GM12878 (cell line): Measurements from ENCODE around the gene PTPRJ. TPM values are rescaled to one million over a fixed set of nuclear protein-coding genes. Genes with fewer than 3 reads are reported as not detected.

ENCODE experiments used
- ATAC-seq: fragments of 200-7000 bp; cut with Tn5 transposase; 3 replicates; pipeline ENCODE4 v1.9.1; 2020; ENCODE audit warnings: mild to moderate bottlenecking, moderate library complexity
- BruUV-seq: library from RNA; stranded (reverse); fragments of 400-500 nt; replicated peaks from 2 replicates; lab custom pipeline; 2021; lab: Mats Ljungman, UMichigan
- CTCF ChIA-PET: fragments of 300-600 bp; sonication (Branson Sonifier 250); formaldehyde crosslinking; extraction: SDS; loops from one replicate; lab custom pipeline; 2021; ENCODE audit warnings: inconsistent platforms; lab: Yijun Ruan, JAX
- POLR2A ChIA-PET: fragments of 350-600 bp; formaldehyde crosslinking; extraction: SDS; loops from one replicate; lab custom pipeline; 2021; ENCODE audit warnings: inconsistent platforms; lab: Charles Lee
- RAD21 ChIA-PET: fragments of 300-600 bp; sonication (Branson Sonifier 250); formaldehyde crosslinking; loops from one replicate; lab custom pipeline; 2023; ENCODE audit warnings: antibody characterized with exemption; ENCODE audit not compliant: unreplicated experiment; lab: Charles Lee
- SMC1A ChIA-PET: fragments of 300-600 bp; sonication (Branson Sonifier 250); formaldehyde crosslinking; loops from one replicate; lab custom pipeline; 2023; ENCODE audit not compliant: unreplicated experiment, uncharacterized antibody; lab: Charles Lee
- DNase-seq: peaks from one replicate; pipeline ENCODE4 v3.0.0-alpha.2; 2011; ENCODE audit warnings: low read depth, low spot score
- FAIRE-seq: peaks from 3 replicates; lab custom pipeline; 2011; peaks lifted over from hg19 to GRCh38; lab: Jason Lieb, UNC
- H2AFZ ChIP-seq: 2 replicates; pipeline ENCODE4 v1.6.0; 2011; ENCODE audit warnings: low read depth, low read length, control low read depth; ENCODE audit not compliant: control insufficient read depth
- H3K27ac ChIP-seq: 2 replicates; pipeline ENCODE4 v1.5.1; 2011; ENCODE audit warnings: control low read depth; ENCODE audit not compliant: control insufficient read depth, insufficient read depth
- H3K27me3 ChIP-seq, 2 experiments: replicated peaks in 1 of 2; 2 replicates each; pipeline versions ENCODE4 v1.6.0 to v1.6.1; 2011; ENCODE audit warnings: low read length in 1 of 2; ENCODE audit not compliant: control insufficient read depth in 2 of 2, insufficient read depth in 2 of 2
- H3K36me3 ChIP-seq, 2 experiments: 2 replicates each; pipeline ENCODE4 v1.5.1; 2011; ENCODE audit warnings: low read length in 1 of 2; ENCODE audit not compliant: control insufficient read depth in 2 of 2, insufficient read depth in 2 of 2
- H3K4me1 ChIP-seq: 2 replicates; pipeline ENCODE4 v1.6.1; 2011; ENCODE audit warnings: mild to moderate bottlenecking, low read length, moderate library complexity, mixed read lengths; ENCODE audit not compliant: control insufficient read depth, insufficient read depth
- H3K4me2 ChIP-seq: 2 replicates; pipeline ENCODE4 v1.6.0; 2011; ENCODE audit warnings: control low read depth; ENCODE audit not compliant: control insufficient read depth, insufficient read depth
- H3K4me3 ChIP-seq: fragments of 200-600 bp; sonication (generic); 2 replicates; pipeline ENCODE4 v1.5.1; 2016
- H3K79me2 ChIP-seq: 2 replicates; pipeline ENCODE4 v1.6.0; 2011; ENCODE audit warnings: low read length; ENCODE audit not compliant: control insufficient read depth, insufficient read depth
- H3K9ac ChIP-seq: 2 replicates; pipeline ENCODE4 v1.8.0; 2011; ENCODE audit warnings: low read length, control low read depth, mixed read lengths; ENCODE audit not compliant: control insufficient read depth, insufficient read depth
- H3K9me3 ChIP-seq: replicated peaks from 3 replicates; pipeline ENCODE4 v1.5.1; 2011; ENCODE audit warnings: mild to moderate bottlenecking, low read length; ENCODE audit not compliant: control insufficient read depth, insufficient read depth
- H4K20me1 ChIP-seq: 2 replicates; pipeline ENCODE4 v1.6.0; 2011; ENCODE audit not compliant: control insufficient read depth, insufficient read depth
- BCL3 ChIP-seq: IDR thresholded peaks from 2 replicates; pipeline ENCODE4 v1.6.1; 2011; ENCODE audit warnings: borderline replicate concordance, low read depth, mild to moderate bottlenecking, moderate library complexity, low read length; ENCODE audit not compliant: insufficient read depth, poor library complexity, severe bottlenecking
- CEBPZ ChIP-seq: fragments of 150-350 bp; IDR thresholded peaks from 2 replicates; pipeline ENCODE4 v1.6.1; 2016; ENCODE audit warnings: low read depth, low read length
- POLR2A ChIP-seq: IDR thresholded peaks from 2 replicates; pipeline ENCODE4 v1.6.1; 2011; ENCODE audit warnings: low read depth, mild to moderate bottlenecking, low read length
- WGBS: methylation state at CpG from one replicate; pipeline ENCODE4 v1.1.6; 2016; ENCODE audit warnings: low lambda C conversion rate; ENCODE audit not compliant: insufficient replicate concordance, insufficient coverage; ENCODE audit errors: missing lambda C conversion rate; 5-methylcytosine and 5-hydroxymethylcytosine counted together
- in situ Hi-C: fragments of 300-500 bp; cut with MboI; formaldehyde crosslinking; loops from 9 replicates; pipeline ENCODE4 v1.14.3; 2018; ENCODE audit warnings: mixed read lengths
- intact Hi-C: fragments of 100-400 bp; cut with micrococcal nuclease; formaldehyde crosslinking; loops from one replicate; pipeline ENCODE4 v1.14.2; 2022; ENCODE audit not compliant: unreplicated experiment
- polyA plus RNA-seq, 11 experiments: library from polyadenylated mRNA; depleted of rRNA in 4 of 11; unstranded in 6 of 11; stranded (reverse) in 5 of 11; fragments of >200 nt; fragmentation: Nextera tagmentation in 4 of 11; fragmentation: Illumina TruSeq in 1 of 11; extraction: Ambion mirVana in 4 of 11; extraction: Trizol in 1 of 11; gene quantifications; 1 replicate in 1 of 11; 2 replicates in 10 of 11; pipeline versions ENCODE4 v1.2.1 to v1.2.3, GENCODE V29; 2011 to 2016; ENCODE audit warnings: inconsistent platforms in 2 of 11, missing spikeins in 2 of 11, low read depth in 1 of 11
- total RNA-seq, 4 experiments: library from RNA; depleted of rRNA in 3 of 4; stranded (reverse); fragments of >200 nt in 3 of 4; fragmentation: Illumina TruSeq in 1 of 4; extraction: Trizol in 1 of 4; gene quantifications; 2 replicates each; pipeline versions ENCODE4 v1.2.1 to v1.2.3, GENCODE V29; 2013 to 2021

The PTPRJ gene
- total and polyA plus RNA-seq, 10 of the 15 experiments (the other 5 are each of a cell fraction or from before 2014, with no cell fraction given): 0.22 to 22.4 (median 7.4) TPM

- ATAC-seq: no peak
- intact Hi-C loops (no loop called here), in situ Hi-C loops (loop anchor here (5.0 kb wide), 1 partner anchor 52 kb away; no protein-coding TSS in a partner anchor)
- no peak for DNase-seq
- FAIRE-seq: no peak
- CTCF ChIA-PET: interaction anchor here (0.7 kb wide), 1 partner anchor 192 kb away, joined by 3 read pairs; no protein-coding TSS in a partner anchor
- SMC1A ChIA-PET: interaction anchor here (0.7 kb wide), 2 partner anchors 16 to 123 kb away, joined by 3 read pairs; no protein-coding TSS in a partner anchor
- Histone ChIP-seq H2AFZ (no peak overlapping the region), H4K20me1 (no peaks in the 10 kb centered on the region), H3K4me1 (peaks cover 10% of the 10 kb centered on the region), H3K9me3 (no peaks in the 10 kb centered on the region), H3K27me3 (no peaks in the 10 kb centered on the region; a peak in 2 of 4 replicates), H3K27ac (no peak overlapping the region), H3K9ac (no peak overlapping the region), H3K4me2 (no peak overlapping the region), H3K36me3 (peaks cover 0 to 17% of the 10 kb centered on the region in 2 experiments; a peak in 1 of 4 replicates), H3K79me2 (no peaks in the 10 kb centered on the region), H3K4me3 (no peak overlapping the region)
- RAD21 ChIA-PET: interaction anchor here (0.8 kb wide), 1 partner anchor 192 kb away, joined by 6 read pairs; no protein-coding TSS in a partner anchor
- POLR2A ChIA-PET: no interaction called here
- no peak for TF ChIP-seq BCL3
- TF ChIP-seq POLR2A: no peak
- no peak for TF ChIP-seq CEBPZ
- 41% methylated on average over 6 of the region's 6 CpGs for WGBS
- BruUV-seq: no TSS peak
Measured at GRCh38 chr11:48123934-48124755, 143.8 kb downstream of the PTPRJ start.
